HEK293 (cell line): ENCODE results near the gene STX3.

ENCODE experiments used
- HOXC10 ChIP-seq: sonication (generic); formaldehyde crosslinking; IDR thresholded peaks from 2 replicates; pipeline ENCODE4 v1.8.1; 2023; ENCODE audit warnings: mild to moderate bottlenecking, missing genetic modification reagents
- ZNF521 ChIP-seq: fragments of 450-650 bp; formaldehyde crosslinking; IDR thresholded peaks from 2 replicates; pipeline ENCODE4 v1.5.1; 2017; ENCODE audit warnings: missing biosample characterization, mild to moderate bottlenecking, missing genetic modification characterization
- TF ChIP-seq, protein P1 (sequence below): fragments of 450-650 bp; formaldehyde crosslinking; IDR thresholded peaks from 2 replicates; pipeline ENCODE4 v1.5.1; 2016; ENCODE audit warnings: missing biosample characterization, missing genetic modification characterization

DNA sequence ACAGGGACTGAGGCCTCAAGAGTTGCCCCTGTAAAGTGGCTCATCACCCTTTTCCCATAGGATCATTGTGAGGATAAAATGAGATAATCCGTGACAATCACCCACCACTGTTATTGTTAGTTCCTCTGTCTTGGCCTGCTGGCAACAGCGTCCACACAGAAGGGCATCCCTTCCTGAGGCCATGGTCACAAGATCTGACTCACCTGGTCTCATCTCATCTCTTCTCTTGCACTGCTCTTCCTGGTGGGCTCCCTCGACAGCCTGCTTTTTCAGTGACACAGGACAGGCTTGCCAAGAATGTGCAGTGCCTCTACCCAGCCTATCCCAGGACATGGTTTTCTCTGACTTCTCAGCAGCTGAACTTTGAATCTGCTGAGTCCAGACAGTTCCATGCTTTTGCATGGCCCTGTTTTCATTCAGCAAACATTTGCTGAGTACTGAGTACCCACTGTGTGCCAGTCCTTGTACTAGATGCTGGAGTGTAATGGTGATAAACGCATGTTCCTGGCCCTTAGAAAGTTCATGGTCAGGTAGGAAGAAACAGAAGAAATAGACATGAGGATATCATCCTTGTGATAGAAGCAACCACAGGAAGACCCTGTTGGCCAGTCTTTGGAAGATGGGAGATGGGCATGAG is 3.3 kb downstream of the STX3 start:
- no peak for TF ChIP-seq ZNF521 (tag by site-specific recombination)
- TF ChIP-seq, protein P1, sequence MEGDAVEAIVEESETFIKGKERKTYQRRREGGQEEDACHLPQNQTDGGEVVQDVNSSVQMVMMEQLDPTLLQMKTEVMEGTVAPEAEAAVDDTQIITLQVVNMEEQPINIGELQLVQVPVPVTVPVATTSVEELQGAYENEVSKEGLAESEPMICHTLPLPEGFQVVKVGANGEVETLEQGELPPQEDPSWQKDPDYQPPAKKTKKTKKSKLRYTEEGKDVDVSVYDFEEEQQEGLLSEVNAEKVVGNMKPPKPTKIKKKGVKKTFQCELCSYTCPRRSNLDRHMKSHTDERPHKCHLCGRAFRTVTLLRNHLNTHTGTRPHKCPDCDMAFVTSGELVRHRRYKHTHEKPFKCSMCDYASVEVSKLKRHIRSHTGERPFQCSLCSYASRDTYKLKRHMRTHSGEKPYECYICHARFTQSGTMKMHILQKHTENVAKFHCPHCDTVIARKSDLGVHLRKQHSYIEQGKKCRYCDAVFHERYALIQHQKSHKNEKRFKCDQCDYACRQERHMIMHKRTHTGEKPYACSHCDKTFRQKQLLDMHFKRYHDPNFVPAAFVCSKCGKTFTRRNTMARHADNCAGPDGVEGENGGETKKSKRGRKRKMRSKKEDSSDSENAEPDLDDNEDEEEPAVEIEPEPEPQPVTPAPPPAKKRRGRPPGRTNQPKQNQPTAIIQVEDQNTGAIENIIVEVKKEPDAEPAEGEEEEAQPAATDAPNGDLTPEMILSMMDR (tag by site-specific recombination): no peak
- no peak for TF ChIP-seq HOXC10
